OCI-LY3 (cell line): Measurements from ENCODE around the gene GMPS.

ENCODE experiments used
- CTCF ChIP-seq: fragments of 200-600, 300-600 bp; sonication (generic); IDR thresholded peaks from 2 replicates; pipeline ENCODE4 v1.5.1; 2014; ENCODE audit warnings: antibody characterized with exemption, low read length, low read depth
- EZH2phosphoT487 ChIP-seq: fragments of 200-600 bp; shearing (Covaris generic); IDR thresholded peaks from 2 replicates; pipeline ENCODE4 v1.6.1; 2018; ENCODE audit warnings: antibody characterized with exemption, mixed run types, low read depth

GRCh38 chr3:155949453-155950217 lies 79.2 kb downstream of the GMPS start:
- no peak for TF ChIP-seq CTCF
- no peak for TF ChIP-seq EZH2phosphoT487
